Glutamatergic neuron (in vitro differentiated cells): ENCODE results near the gene WASF3. TPM values are rescaled to one million over a fixed set of nuclear protein-coding genes. Genes with fewer than 3 reads are reported as not detected.

Source experiments
- DNase-seq: peaks from one replicate; pipeline ENCODE4 v3.0.0; 2022
- H3K27ac Mint-ChIP-seq: one replicate; pipeline ENCODE4 v1.8.0; 2020; ENCODE audit warnings: mild to moderate bottlenecking, mixed read lengths, inconsistent platforms; ENCODE audit not compliant: unreplicated experiment
- H3K27me3 Mint-ChIP-seq: one replicate; pipeline ENCODE4 v1.8.0; 2020; ENCODE audit warnings: mild to moderate bottlenecking, moderate library complexity, mixed read lengths, inconsistent platforms; ENCODE audit not compliant: unreplicated experiment
- H3K36me3 Mint-ChIP-seq: one replicate; pipeline ENCODE4 v1.8.0; 2020; ENCODE audit warnings: mild to moderate bottlenecking, mixed read lengths, inconsistent platforms; ENCODE audit not compliant: unreplicated experiment
- H3K4me1 Mint-ChIP-seq: one replicate; pipeline ENCODE4 v1.8.0; 2020; ENCODE audit warnings: mild to moderate bottlenecking, low read depth, mixed read lengths, inconsistent platforms; ENCODE audit not compliant: unreplicated experiment
- H3K4me3 Mint-ChIP-seq: one replicate; pipeline ENCODE4 v1.8.0; 2020; ENCODE audit warnings: mild to moderate bottlenecking, mixed read lengths, inconsistent platforms; ENCODE audit not compliant: unreplicated experiment
- H3K9me3 Mint-ChIP-seq: one replicate; pipeline ENCODE4 v1.8.0; 2020; ENCODE audit warnings: mild to moderate bottlenecking, moderate library complexity, mixed read lengths, inconsistent platforms; ENCODE audit not compliant: unreplicated experiment
- total RNA-seq: library from RNA; stranded (reverse); fragmentation: NEBNext Ultra II Directional; extraction: Animal tissue kit (Norgen Biotek cat#: 25700); gene quantifications from one replicate; pipeline ENCODE4 v1.2.1, GENCODE V29; 2021; ENCODE audit not compliant: unreplicated experiment
- TF ChIP-seq, protein P1 (sequence below): fragments of 200-600 bp; sonication (generic); IDR thresholded peaks from one replicate; pipeline ENCODE4 v1.5.0; 2021; ENCODE audit not compliant: partially characterized antibody, unreplicated experiment

WASF3 gene
- total RNA-seq, 1 donor from 2014 or later, result 10.1 TPM

GRCh38 chr13:26616126-26616525, 58.6 kb downstream of the WASF3 start:
- H3K4me1 Mint-ChIP-seq, result peaks cover 4% of the 10 kb centered on the region
- TF ChIP-seq, protein P1, sequence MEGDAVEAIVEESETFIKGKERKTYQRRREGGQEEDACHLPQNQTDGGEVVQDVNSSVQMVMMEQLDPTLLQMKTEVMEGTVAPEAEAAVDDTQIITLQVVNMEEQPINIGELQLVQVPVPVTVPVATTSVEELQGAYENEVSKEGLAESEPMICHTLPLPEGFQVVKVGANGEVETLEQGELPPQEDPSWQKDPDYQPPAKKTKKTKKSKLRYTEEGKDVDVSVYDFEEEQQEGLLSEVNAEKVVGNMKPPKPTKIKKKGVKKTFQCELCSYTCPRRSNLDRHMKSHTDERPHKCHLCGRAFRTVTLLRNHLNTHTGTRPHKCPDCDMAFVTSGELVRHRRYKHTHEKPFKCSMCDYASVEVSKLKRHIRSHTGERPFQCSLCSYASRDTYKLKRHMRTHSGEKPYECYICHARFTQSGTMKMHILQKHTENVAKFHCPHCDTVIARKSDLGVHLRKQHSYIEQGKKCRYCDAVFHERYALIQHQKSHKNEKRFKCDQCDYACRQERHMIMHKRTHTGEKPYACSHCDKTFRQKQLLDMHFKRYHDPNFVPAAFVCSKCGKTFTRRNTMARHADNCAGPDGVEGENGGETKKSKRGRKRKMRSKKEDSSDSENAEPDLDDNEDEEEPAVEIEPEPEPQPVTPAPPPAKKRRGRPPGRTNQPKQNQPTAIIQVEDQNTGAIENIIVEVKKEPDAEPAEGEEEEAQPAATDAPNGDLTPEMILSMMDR, result no peak
- no peaks in the 10 kb centered on the region for H3K27me3 Mint-ChIP-seq
- H3K4me3 Mint-ChIP-seq, result no peak overlapping the region
- no peaks in the 10 kb centered on the region for H3K9me3 Mint-ChIP-seq
- H3K27ac Mint-ChIP-seq, result no peak overlapping the region
- no peak for DNase-seq
- no peaks in the 10 kb centered on the region for H3K36me3 Mint-ChIP-seq

GRCh38 chr13:26618726-26619125, 61.2 kb downstream of the WASF3 start:
- Mint-ChIP-seq H3K27ac (no peak overlapping the region), H3K9me3 (no peaks in the 10 kb centered on the region), H3K36me3 (peaks cover 6% of the 10 kb centered on the region), H3K27me3 (no peaks in the 10 kb centered on the region), H3K4me1 (peaks cover 4% of the 10 kb centered on the region), H3K4me3 (no peak overlapping the region)
- TF ChIP-seq, protein P1, result no peak
- no peak for DNase-seq

- no peak overlapping the region for H3K4me3 Mint-ChIP-seq
- H3K4me1 Mint-ChIP-seq, result peaks cover 4% of the 10 kb centered on the region
- peaks cover 12% of the 10 kb centered on the region for H3K36me3 Mint-ChIP-seq
- H3K27ac Mint-ChIP-seq, result no peak overlapping the region
- TF ChIP-seq, protein P1, result no peak
- H3K27me3 Mint-ChIP-seq, result no peaks in the 10 kb centered on the region
- no peak for DNase-seq
- peaks cover 4% of the 10 kb centered on the region for H3K9me3 Mint-ChIP-seq
Observed at GRCh38 chr13:26619358-26619757, 61.9 kb downstream of the WASF3 start.

DNA sequence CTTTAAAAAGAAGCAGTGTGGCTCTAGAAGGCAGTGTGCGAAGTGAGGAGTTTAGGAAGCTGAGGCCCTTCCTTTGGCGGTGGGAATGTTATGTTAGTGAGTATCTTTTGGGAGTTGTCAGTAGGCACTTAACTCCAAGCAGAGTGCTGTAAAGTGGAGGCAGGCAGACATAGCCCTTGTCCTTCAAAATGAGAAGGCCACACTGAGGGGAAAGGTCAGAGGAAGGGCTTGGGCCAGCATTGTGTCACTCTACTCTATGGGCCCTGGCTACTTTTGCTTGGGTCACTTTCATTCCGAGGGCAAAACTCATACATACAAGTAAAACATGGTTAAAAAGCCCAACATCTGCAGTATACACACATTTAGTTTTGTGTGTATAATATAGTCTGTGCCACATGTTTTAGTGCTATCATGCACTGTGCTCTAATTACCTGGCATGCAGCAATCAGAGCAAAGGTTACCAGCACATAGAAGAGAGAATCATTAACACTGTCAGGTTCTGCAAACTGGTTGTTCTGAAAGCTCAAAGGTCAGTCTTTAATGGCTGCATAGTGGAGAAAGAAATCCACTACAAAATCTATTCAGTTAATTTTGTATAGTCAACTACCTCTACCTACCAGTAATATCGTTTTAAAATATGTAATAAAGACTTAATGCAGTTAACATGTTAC, 64.4 kb downstream of the WASF3 start:
- DNase-seq, result no peak
- peaks cover 28% of the 10 kb centered on the region for H3K36me3 Mint-ChIP-seq
- H3K9me3 Mint-ChIP-seq, result peaks cover 6% of the 10 kb centered on the region
- no peaks in the 10 kb centered on the region for H3K4me1 Mint-ChIP-seq
- H3K27ac Mint-ChIP-seq, result no peak overlapping the region
- H3K27me3 Mint-ChIP-seq, result no peaks in the 10 kb centered on the region
- TF ChIP-seq, protein P1, result no peak
- H3K4me3 Mint-ChIP-seq, result no peak overlapping the region

DNA sequence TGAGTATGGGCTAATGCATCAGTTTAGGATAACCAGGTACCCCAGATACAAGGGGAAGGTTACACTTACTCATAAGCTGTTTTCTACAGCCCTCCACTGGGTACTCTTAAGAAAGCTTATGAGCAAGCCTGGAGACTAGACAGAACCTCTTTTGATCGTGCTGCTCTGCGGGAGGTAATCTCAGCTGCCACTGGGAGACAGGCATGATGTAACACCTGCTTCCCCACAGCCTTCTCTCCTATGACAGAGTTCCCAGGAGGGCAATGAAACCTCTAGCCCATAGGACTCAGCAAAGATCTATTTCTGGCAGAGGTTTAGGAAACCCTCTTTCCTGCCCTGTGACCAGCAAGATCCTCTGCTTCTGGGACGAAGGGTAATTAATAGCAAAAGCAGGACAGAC, 65.6 kb downstream of the WASF3 start:
- H3K4me1 Mint-ChIP-seq, result no peaks in the 10 kb centered on the region
- TF ChIP-seq, protein P1, result no peak
- peaks cover 2% of the 10 kb centered on the region for H3K27me3 Mint-ChIP-seq
- H3K36me3 Mint-ChIP-seq, result peaks cover 28% of the 10 kb centered on the region
- H3K4me3 Mint-ChIP-seq, result no peak overlapping the region
- DNase-seq, result no peak
- peaks cover 6% of the 10 kb centered on the region for H3K9me3 Mint-ChIP-seq
- no peak overlapping the region for H3K27ac Mint-ChIP-seq
